Brain microvascular endothelial cell (primary cell): ENCODE measurements around the gene SLC30A5.

Experiments used
- DNase-seq: peaks from one replicate; pipeline ENCODE4 v3.0.0-alpha.2; 2020
- H3K27ac ChIP-seq: fragments of 250-450 bp; sonication (Bioruptor Pico); 2 replicates; pipeline ENCODE4 v1.5.1; 2020; ENCODE audit warnings: mild to moderate bottlenecking, moderate library complexity
- H3K27me3 ChIP-seq: fragments of 250-450 bp; sonication (Bioruptor Pico); replicated peaks from 2 replicates; pipeline ENCODE4 v1.5.1; 2020; ENCODE audit warnings: mild to moderate bottlenecking
- H3K36me3 ChIP-seq: fragments of 250-450 bp; sonication (Bioruptor Pico); replicated peaks from 2 replicates; pipeline ENCODE4 v1.5.1; 2020; ENCODE audit warnings: mild to moderate bottlenecking
- H3K4me3 ChIP-seq: 2 replicates; pipeline ENCODE4 v1.5.1; 2011; ENCODE audit warnings: low read depth, mild to moderate bottlenecking, control low read depth, low read length, moderate library complexity
- in situ Hi-C: cut with HindIII; loops from 2 replicates; pipeline ENCODE4 v1.10.0; 2017; ENCODE audit warnings: low sequenced_read_pairs, low pct_ligation_motif_present
- TF ChIP-seq, protein P1 (sequence below): IDR thresholded peaks from 2 replicates; pipeline ENCODE4 v1.5.1; 2011; ENCODE audit warnings: low read depth, mild to moderate bottlenecking, moderate library complexity, low read length, control low read depth, inconsistent platforms; ENCODE audit errors: missing control alignments

Gene SLC30A5

DNA sequence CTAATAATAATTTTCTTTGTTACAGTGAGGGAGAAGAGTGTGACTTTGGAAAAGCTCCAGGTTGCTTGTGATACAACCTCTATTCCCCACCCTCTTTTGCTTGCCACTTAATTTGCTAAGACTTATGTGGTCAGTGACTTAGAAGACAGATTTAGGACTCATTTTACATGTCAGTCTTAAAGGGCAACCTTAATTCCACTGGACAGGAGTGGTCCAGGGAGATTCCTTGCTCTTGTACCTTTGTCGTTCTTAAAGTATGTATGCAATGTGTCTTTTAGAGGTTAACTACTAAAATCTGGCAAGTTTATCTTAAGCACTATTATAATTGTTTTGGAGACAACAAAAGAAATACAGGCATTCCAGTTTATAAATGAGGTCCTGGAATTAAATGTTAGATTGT is 20.0 kb downstream of the SLC30A5 start:
- peaks cover 43% of the 10 kb centered on the region for H3K36me3 ChIP-seq
- H3K27ac ChIP-seq = no peak overlapping the region
- no peaks in the 10 kb centered on the region for H3K27me3 ChIP-seq
- no peak overlapping the region for H3K4me3 ChIP-seq
- TF ChIP-seq, protein P1, sequence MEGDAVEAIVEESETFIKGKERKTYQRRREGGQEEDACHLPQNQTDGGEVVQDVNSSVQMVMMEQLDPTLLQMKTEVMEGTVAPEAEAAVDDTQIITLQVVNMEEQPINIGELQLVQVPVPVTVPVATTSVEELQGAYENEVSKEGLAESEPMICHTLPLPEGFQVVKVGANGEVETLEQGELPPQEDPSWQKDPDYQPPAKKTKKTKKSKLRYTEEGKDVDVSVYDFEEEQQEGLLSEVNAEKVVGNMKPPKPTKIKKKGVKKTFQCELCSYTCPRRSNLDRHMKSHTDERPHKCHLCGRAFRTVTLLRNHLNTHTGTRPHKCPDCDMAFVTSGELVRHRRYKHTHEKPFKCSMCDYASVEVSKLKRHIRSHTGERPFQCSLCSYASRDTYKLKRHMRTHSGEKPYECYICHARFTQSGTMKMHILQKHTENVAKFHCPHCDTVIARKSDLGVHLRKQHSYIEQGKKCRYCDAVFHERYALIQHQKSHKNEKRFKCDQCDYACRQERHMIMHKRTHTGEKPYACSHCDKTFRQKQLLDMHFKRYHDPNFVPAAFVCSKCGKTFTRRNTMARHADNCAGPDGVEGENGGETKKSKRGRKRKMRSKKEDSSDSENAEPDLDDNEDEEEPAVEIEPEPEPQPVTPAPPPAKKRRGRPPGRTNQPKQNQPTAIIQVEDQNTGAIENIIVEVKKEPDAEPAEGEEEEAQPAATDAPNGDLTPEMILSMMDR = no peak
- DNase-seq = no peak
- in situ Hi-C loops = no loop called here

DNA sequence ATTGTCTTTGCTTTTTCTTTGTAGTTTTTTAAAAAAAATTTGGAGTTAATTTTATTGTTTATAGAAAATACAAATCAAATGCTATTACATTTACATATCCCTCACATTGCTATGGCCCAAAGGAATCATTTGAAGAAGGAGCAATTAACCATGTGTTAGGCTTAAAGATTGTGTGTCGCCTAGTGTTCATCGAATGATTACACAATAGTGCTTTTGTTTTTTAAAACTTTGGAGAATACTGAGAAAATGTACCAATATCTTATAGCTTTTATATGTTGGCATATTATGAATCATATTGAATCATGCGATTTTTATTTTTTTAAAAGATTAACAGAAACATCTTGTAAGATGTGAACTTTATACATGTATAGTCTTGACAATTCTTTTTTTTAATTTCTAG is 21.7 kb downstream of the SLC30A5 start:
- no peak for DNase-seq
- peaks cover 31% of the 10 kb centered on the region for H3K36me3 ChIP-seq
- H3K27ac ChIP-seq = no peak overlapping the region
- no peaks in the 10 kb centered on the region for H3K27me3 ChIP-seq
- TF ChIP-seq, protein P1 = no peak
- in situ Hi-C loops = no loop called here
- no peak overlapping the region for H3K4me3 ChIP-seq

DNA sequence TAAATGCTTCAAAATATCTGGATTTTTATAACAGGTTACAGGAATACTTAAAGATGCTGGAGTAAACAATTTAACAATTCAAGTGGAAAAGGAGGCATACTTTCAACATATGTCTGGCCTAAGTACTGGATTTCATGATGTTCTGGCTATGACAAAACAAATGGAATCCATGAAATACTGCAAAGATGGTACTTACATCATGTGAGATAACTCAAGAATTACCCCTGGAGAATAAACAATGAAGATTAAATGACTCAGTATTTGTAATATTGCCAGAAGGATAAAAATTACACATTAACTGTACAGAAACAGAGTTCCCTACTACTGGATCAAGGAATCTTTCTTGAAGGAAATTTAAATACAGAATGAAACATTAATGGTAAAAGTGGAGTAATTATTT is 35.6 kb downstream of the SLC30A5 start:
- in situ Hi-C loops = no loop called here
- H3K36me3 ChIP-seq = peaks cover 19% of the 10 kb centered on the region
- peak; percentile 2 for DNase-seq

DNA sequence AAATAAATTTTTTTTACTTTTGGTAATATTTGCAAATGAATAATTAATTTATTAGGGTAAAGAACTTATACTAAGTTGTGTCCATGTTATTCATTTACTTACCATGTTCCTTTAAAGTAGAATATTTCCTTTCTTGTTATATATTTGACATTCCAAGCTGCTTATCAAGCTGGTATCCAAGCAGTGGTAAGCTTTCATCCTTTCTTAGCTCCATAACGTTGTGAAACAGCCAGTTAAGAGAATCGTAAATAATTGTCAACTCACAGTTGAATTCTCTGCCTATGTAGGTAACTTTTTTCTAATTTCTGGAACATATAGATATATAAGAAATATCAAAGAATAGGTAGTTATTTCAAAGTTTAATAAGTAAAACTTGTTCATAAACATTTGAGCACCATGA is 36.4 kb downstream of the SLC30A5 start:
- Histone ChIP-seq H3K4me3 (no peak overlapping the region), H3K27me3 (no peaks in the 10 kb centered on the region), H3K27ac (no peak overlapping the region), H3K36me3 (peaks cover 17% of the 10 kb centered on the region)
- in situ Hi-C loops = no loop called here
- no peak for DNase-seq
- TF ChIP-seq, protein P1 = no peak

More for the DNA sequence above, 35.6 kb downstream of the SLC30A5 start:
- Histone ChIP-seq H3K4me3 (no peak overlapping the region), H3K27me3 (no peaks in the 10 kb centered on the region), H3K27ac (no peak overlapping the region)
- TF ChIP-seq, protein P1 = no peak

DNA sequence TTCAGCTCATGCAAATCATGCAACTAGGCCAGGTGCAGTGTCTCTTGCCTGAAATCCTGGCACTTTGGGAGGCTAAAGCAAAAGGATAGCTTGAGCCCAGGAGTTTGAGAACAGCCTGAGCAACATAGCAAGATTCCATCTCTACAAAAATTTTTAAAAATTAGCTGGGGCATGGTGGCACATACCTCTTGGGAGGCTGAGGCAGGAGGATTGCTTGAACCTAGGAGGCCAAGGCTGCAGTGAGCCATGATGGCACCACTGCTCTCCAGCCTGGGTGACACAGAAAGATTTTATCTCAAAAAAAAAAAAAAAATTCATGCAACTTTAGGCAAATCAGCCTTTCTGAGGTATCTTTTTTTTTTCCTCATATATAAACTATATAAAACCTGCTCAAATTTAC is 37.5 kb downstream of the SLC30A5 start:
- Histone ChIP-seq H3K27ac (no peak overlapping the region), H3K36me3 (peaks cover 11% of the 10 kb centered on the region), H3K4me3 (no peak overlapping the region), H3K27me3 (no peaks in the 10 kb centered on the region)
- in situ Hi-C loops = no loop called here
- no peak for DNase-seq
- TF ChIP-seq, protein P1 = no peak

DNA sequence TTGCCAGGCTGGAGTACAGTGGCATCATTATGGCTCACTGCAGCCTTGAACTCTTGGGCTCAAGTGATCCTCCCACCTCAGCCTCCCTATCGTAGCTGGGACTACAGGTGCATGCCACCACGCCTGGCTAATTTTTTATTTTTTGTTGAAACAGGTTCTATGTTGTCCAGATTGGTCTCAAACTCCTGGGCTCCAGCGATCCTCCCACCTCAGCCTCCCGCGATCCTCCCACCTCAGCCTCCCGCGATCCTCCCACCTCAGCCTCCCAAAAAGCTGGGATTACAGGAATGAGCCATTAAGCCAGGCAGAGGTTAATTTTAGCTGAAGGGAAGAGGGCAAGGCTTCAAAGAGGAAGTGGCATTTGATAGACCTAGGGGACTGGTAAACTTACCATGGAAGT is 40.3 kb downstream of the SLC30A5 start:
- Histone ChIP-seq H3K27me3 (no peaks in the 10 kb centered on the region), H3K4me3 (no peak overlapping the region), H3K36me3 (peaks cover 2% of the 10 kb centered on the region), H3K27ac (no peak overlapping the region)
- in situ Hi-C loops = no loop called here
- DNase-seq = no peak
- TF ChIP-seq, protein P1 = no peak
